GM12878 (cell line): ENCODE results near the gene SYNCRIP. TPM values are rescaled to one million over a fixed set of nuclear protein-coding genes. Genes with fewer than 3 reads are reported as not detected.

Experiments
- BMI1 ChIP-seq: fragments of 450-650 bp; IDR thresholded peaks from 2 replicates; pipeline ENCODE4 v1.6.1; 2016; ENCODE audit warnings: mild to moderate bottlenecking, moderate library complexity, borderline replicate concordance
- CBX3 ChIP-seq: fragments of 200-600 bp; sonication (generic); IDR thresholded peaks from 2 replicates; pipeline ENCODE4 v1.6.1; 2016; ENCODE audit warnings: low read depth, borderline replicate concordance
- DPF2 ChIP-seq: fragments of 450-650 bp; IDR thresholded peaks from 2 replicates; pipeline ENCODE4 v1.6.1; 2017; ENCODE audit warnings: mild to moderate bottlenecking
- E4F1 ChIP-seq: fragments of 450-650 bp; IDR thresholded peaks from 2 replicates; pipeline ENCODE4 v1.6.1; 2018; ENCODE audit warnings: borderline replicate concordance, mild to moderate bottlenecking; ENCODE audit not compliant: partially characterized antibody
- EP300 ChIP-seq, 2 experiments: fragments of 150-350 bp in 1 of 2; IDR thresholded peaks; 2 replicates each; pipeline ENCODE4 v1.6.1; 2011 to 2012; ENCODE audit warnings: low read depth in 2 of 2, low read length in 2 of 2, borderline replicate concordance in 1 of 2, improper control_type of control experiment in 1 of 2, inconsistent platforms in 1 of 2; ENCODE audit not compliant: control insufficient read depth in 1 of 2
- FOXK2 ChIP-seq: fragments of 450-650 bp; IDR thresholded peaks from 2 replicates; pipeline ENCODE4 v1.6.1; 2017; ENCODE audit warnings: mild to moderate bottlenecking, moderate library complexity
- IRF3 ChIP-seq: fragments of 450-650 bp; IDR thresholded peaks from 2 replicates; pipeline ENCODE4 v1.6.1; 2014; ENCODE audit warnings: mild to moderate bottlenecking
- MEF2A ChIP-seq: IDR thresholded peaks from 2 replicates; pipeline ENCODE4 v1.6.1; 2011; ENCODE audit warnings: low read depth, mild to moderate bottlenecking, low read length, moderate library complexity; ENCODE audit not compliant: insufficient read depth
- MTA2 ChIP-seq: fragments of 450-650 bp; IDR thresholded peaks from 2 replicates; pipeline ENCODE4 v1.6.1; 2016; ENCODE audit warnings: low read depth, mild to moderate bottlenecking, moderate library complexity
- POLR2A ChIP-seq: IDR thresholded peaks from 2 replicates; pipeline ENCODE4 v1.6.1; 2011; ENCODE audit warnings: low read depth, mild to moderate bottlenecking, low read length
- POLR2AphosphoS5 ChIP-seq: IDR thresholded peaks from 2 replicates; pipeline ENCODE4 v1.6.1; 2011; ENCODE audit warnings: mild to moderate bottlenecking, low read length, inconsistent platforms
- REST ChIP-seq: IDR thresholded peaks from 2 replicates; pipeline ENCODE4 v1.6.1; 2012; ENCODE audit warnings: mild to moderate bottlenecking, low read depth, low read length
- SMAD1 ChIP-seq: fragments of 450-650 bp; IDR thresholded peaks from 2 replicates; pipeline ENCODE4 v1.6.1; 2018; ENCODE audit warnings: mild to moderate bottlenecking, low read depth; ENCODE audit not compliant: partially characterized antibody
- WRNIP1 ChIP-seq: IDR thresholded peaks from 2 replicates; pipeline ENCODE4 v1.6.1; 2011; ENCODE audit warnings: low read depth, low read length, improper control_type of control experiment, borderline replicate concordance
- ZNF217 ChIP-seq: fragments of 450-650 bp; IDR thresholded peaks from 2 replicates; pipeline ENCODE4 v1.6.1; 2017; ENCODE audit warnings: antibody characterized with exemption, mild to moderate bottlenecking
- ZNF24 ChIP-seq: fragments of 450-650 bp; IDR thresholded peaks from 2 replicates; pipeline ENCODE4 v1.6.1; 2017; ENCODE audit warnings: antibody characterized with exemption, mild to moderate bottlenecking
- ZNF384 ChIP-seq: IDR thresholded peaks from 2 replicates; pipeline ENCODE4 v1.6.1; 2012; ENCODE audit warnings: low read depth, mild to moderate bottlenecking, low read length, improper control_type of control experiment, borderline replicate concordance
- polyA plus RNA-seq, 11 experiments: library from polyadenylated mRNA; depleted of rRNA in 4 of 11; unstranded in 6 of 11; stranded (reverse) in 5 of 11; fragments of >200 nt; fragmentation: Nextera tagmentation in 4 of 11; fragmentation: Illumina TruSeq in 1 of 11; extraction: Ambion mirVana in 4 of 11; extraction: Trizol in 1 of 11; gene quantifications; 1 replicate in 1 of 11; 2 replicates in 10 of 11; pipeline versions ENCODE4 v1.2.1 to v1.2.3, GENCODE V29; 2011 to 2016; ENCODE audit warnings: inconsistent platforms in 2 of 11, missing spikeins in 2 of 11, low read depth in 1 of 11
- total RNA-seq, 4 experiments: library from RNA; depleted of rRNA in 3 of 4; stranded (reverse); fragments of >200 nt in 3 of 4; fragmentation: Illumina TruSeq in 1 of 4; extraction: Trizol in 1 of 4; gene quantifications; 2 replicates each; pipeline versions ENCODE4 v1.2.1 to v1.2.3, GENCODE V29; 2013 to 2021
- TF ChIP-seq, protein P1 (sequence below): fragments of 450-650 bp; IDR thresholded peaks from 2 replicates; pipeline ENCODE4 v1.6.1; 2017; ENCODE audit warnings: mild to moderate bottlenecking, low read depth, inconsistent platforms; ENCODE audit not compliant: poor library complexity, severe bottlenecking
- TF ChIP-seq, protein P2 (sequence below): IDR thresholded peaks from 2 replicates; pipeline ENCODE4 v1.6.1; 2012; ENCODE audit warnings: low read depth, low read length, improper control_type of control experiment

The SYNCRIP gene
- total and polyA plus RNA-seq, 10 of the 15 experiments (the other 5 are each of a cell fraction or from before 2014, with no cell fraction given) = 28.4 to 255 (median 131) TPM

DNA sequence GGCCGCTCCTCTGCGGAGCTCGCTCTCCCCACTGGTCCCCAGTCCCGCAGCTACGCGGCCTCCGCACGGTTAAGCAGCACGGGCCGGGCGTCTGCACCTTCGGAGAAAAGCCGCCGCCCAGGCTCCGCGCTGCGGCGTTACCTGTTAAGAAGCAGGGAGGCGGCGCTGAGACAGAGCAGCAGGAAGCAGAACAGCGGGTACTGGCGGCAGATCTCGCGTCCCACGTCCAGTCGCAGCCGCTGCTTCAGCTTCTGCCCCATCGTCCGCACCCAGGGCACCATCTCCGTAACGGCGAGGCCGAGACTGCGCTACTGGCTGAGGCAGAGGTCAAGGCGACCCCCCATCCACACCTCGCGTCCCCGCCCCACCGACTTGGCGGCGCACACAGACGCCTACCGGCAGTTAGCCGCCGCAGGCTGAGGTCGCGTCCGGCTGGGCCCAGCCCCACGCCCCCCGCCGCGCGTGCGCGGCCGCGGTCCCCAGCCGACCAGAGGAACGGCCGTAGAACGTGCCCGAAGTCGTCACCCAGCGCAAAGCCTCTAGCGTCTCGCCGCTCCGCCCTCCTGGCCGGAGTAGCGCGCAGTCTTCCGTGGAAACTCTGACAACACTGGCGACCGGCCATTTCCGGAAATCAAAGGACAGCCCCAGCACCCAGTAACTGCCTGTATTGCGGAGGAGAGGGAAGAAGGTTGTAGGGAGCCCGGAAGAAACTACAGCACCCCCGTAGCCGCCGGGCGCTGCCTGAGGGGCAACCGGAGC, 49.1 kb downstream of the SYNCRIP start, which contains the start of gene SNX14 (continued):
- TF ChIP-seq E4F1 (peak; percentile 85), FOXK2 (no peak), SMAD1 (no peak), ZNF24 (no peak; the same call in 1 of the 2 replicates), ZNF384 (no peak), DPF2 (peak; percentile 88), POLR2AphosphoS5 (peak; percentile 90), REST (no peak), CBX3 (no peak), POLR2A (peak; percentile 96), ZNF217 (no peak), IRF3 (no peak; the same call in 1 of the 2 replicates), EP300 (IDR thresholded peaks at IDR 0.05; ENCODE audit: borderline replicate concordance in 1 of 2, control insufficient read depth in 1 of 2, low read depth in 2 of 2, low read length in 2 of 2) (0 out of 4 replicates have a peak, but pooled peaks of 1 of the 2 experiments have one; percentile 8), MTA2 (0 out of 2 replicates have a peak, but pooled peaks have one; percentile 15), MEF2A (no peak), BMI1 (no peak), WRNIP1 (no peak)
- TF ChIP-seq, protein P1, sequence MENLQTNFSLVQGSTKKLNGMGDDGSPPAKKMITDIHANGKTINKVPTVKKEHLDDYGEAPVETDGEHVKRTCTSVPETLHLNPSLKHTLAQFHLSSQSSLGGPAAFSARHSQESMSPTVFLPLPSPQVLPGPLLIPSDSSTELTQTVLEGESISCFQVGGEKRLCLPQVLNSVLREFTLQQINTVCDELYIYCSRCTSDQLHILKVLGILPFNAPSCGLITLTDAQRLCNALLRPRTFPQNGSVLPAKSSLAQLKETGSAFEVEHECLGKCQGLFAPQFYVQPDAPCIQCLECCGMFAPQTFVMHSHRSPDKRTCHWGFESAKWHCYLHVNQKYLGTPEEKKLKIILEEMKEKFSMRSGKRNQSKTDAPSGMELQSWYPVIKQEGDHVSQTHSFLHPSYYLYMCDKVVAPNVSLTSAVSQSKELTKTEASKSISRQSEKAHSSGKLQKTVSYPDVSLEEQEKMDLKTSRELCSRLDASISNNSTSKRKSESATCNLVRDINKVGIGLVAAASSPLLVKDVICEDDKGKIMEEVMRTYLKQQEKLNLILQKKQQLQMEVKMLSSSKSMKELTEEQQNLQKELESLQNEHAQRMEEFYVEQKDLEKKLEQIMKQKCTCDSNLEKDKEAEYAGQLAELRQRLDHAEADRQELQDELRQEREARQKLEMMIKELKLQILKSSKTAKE = no peak
- TF ChIP-seq, protein P2, sequence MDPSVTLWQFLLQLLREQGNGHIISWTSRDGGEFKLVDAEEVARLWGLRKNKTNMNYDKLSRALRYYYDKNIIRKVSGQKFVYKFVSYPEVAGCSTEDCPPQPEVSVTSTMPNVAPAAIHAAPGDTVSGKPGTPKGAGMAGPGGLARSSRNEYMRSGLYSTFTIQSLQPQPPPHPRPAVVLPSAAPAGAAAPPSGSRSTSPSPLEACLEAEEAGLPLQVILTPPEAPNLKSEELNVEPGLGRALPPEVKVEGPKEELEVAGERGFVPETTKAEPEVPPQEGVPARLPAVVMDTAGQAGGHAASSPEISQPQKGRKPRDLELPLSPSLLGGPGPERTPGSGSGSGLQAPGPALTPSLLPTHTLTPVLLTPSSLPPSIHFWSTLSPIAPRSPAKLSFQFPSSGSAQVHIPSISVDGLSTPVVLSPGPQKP = peak; percentile 61
